Right atrium auricular region (tissue), 2 donors: ENCODE results near the gene NRP2. TPM values are rescaled to one million over a fixed set of nuclear protein-coding genes. Genes with fewer than 3 reads are reported as not detected.

Source experiments
- DNase-seq: peaks from one replicate; pipeline ENCODE4 v3.0.0-alpha.2; 2019; ENCODE audit warnings: low spot score
- H3K27ac ChIP-seq, 2 donors: fragments of 200-600 bp; sonication (generic); 1 replicate in 1 of 2; 2 replicates in 1 of 2; pipeline ENCODE4 v1.5.1; 2016 to 2019
- H3K27me3 ChIP-seq, 2 donors: fragments of 200-600 bp; sonication (generic); one replicate each; pipeline versions ENCODE4 v1.5.1 to v1.6.0; 2017 to 2019
- H3K36me3 ChIP-seq: fragments of 200-600 bp; sonication (generic); one replicate; pipeline ENCODE4 v1.5.1; 2016
- H3K4me1 ChIP-seq, 2 donors: fragments of 200-600 bp; sonication (generic); one replicate each; pipeline versions ENCODE4 v1.5.1 to v1.6.0; 2017 to 2019
- H3K4me3 ChIP-seq, 2 donors: fragments of 200-600 bp; sonication (generic); 1 replicate in 1 of 2; 2 replicates in 1 of 2; pipeline ENCODE4 v1.5.1; 2017 to 2019; ENCODE audit warnings: mild to moderate bottlenecking in 1 of 2, moderate library complexity in 1 of 2
- H3K9me3 ChIP-seq, 2 donors: fragments of 200-600 bp; sonication (generic); one replicate each; pipeline ENCODE4 v1.5.1; 2019
- CTCF ChIP-seq, 2 donors: fragments of 200-600 bp; sonication (generic); IDR thresholded peaks; one replicate each; pipeline ENCODE4 v1.5.1; 2019; ENCODE audit warnings: antibody characterized with exemption in 2 of 2
- total RNA-seq, 2 donors: library from RNA; depleted of rRNA; stranded (reverse); fragments of >200 nt; gene quantifications; one replicate each; pipeline ENCODE4 v1.1.0, GENCODE V29; 2016

Gene NRP2
- total RNA-seq, 2 donors from 2014 or later = 7.1 to 10.9 TPM

GRCh38 chr2:205732314-205732713, 50.0 kb downstream of the NRP2 start:
- Histone ChIP-seq H3K27ac (no peak overlapping the region), H3K4me3 (no peak overlapping the region), H3K9me3 (no peaks in the 10 kb centered on the region), H3K36me3 (no peaks in the 10 kb centered on the region), H3K27me3 (no peaks in the 10 kb centered on the region), H3K4me1 (peaks cover 0 to 30% of the 10 kb centered on the region in 2 donors)
- no peak for DNase-seq
- TF ChIP-seq CTCF (IDR thresholded peaks at IDR 0.05) = no peak

GRCh38 chr2:205733082-205733481, 50.8 kb downstream of the NRP2 start:
- no peak for DNase-seq
- H3K4me1 ChIP-seq = peaks cover 0 to 35% of the 10 kb centered on the region in 2 donors
- H3K9me3 ChIP-seq = no peaks in the 10 kb centered on the region
- H3K36me3 ChIP-seq = no peaks in the 10 kb centered on the region
- no peak overlapping the region for H3K27ac ChIP-seq
- H3K27me3 ChIP-seq = no peaks in the 10 kb centered on the region
- TF ChIP-seq CTCF (IDR thresholded peaks at IDR 0.05) = no peak
- H3K4me3 ChIP-seq = no peak overlapping the region

- Histone ChIP-seq H3K9me3 (no peaks in the 10 kb centered on the region), H3K4me3 (no peak overlapping the region), H3K27me3 (no peaks in the 10 kb centered on the region), H3K36me3 (no peaks in the 10 kb centered on the region), H3K27ac (no peak overlapping the region), H3K4me1 (peaks cover 0 to 36% of the 10 kb centered on the region in 2 donors)
- TF ChIP-seq CTCF (IDR thresholded peaks at IDR 0.05) = no peak
- DNase-seq = no peak
Measured at GRCh38 chr2:205733648-205734047, 51.3 kb downstream of the NRP2 start.

- H3K27me3 ChIP-seq = no peaks in the 10 kb centered on the region
- H3K4me3 ChIP-seq = no peak overlapping the region
- DNase-seq = no peak
- H3K4me1 ChIP-seq = peaks cover 0 to 36% of the 10 kb centered on the region in 2 donors
- no peak for TF ChIP-seq CTCF (IDR thresholded peaks at IDR 0.05)
- no peak overlapping the region for H3K27ac ChIP-seq
- H3K9me3 ChIP-seq = no peaks in the 10 kb centered on the region
- H3K36me3 ChIP-seq = no peaks in the 10 kb centered on the region
Measured at GRCh38 chr2:205734436-205735037, 52.2 kb downstream of the NRP2 start.

GRCh38 chr2:205738117-205738968, 56.0 kb downstream of the NRP2 start:
- DNase-seq = no peak
- H3K27me3 ChIP-seq = no peaks in the 10 kb centered on the region
- no peak overlapping the region for H3K27ac ChIP-seq
- no peak overlapping the region for H3K4me3 ChIP-seq
- H3K36me3 ChIP-seq = peaks cover 8% of the 10 kb centered on the region
- no peaks in the 10 kb centered on the region for H3K9me3 ChIP-seq
- no peak for TF ChIP-seq CTCF (IDR thresholded peaks at IDR 0.05)
- peaks cover 0 to 21% of the 10 kb centered on the region in 2 donors for H3K4me1 ChIP-seq
